ENCODE data around the gene GRIA1. TPM values are rescaled to one million over a fixed set of nuclear protein-coding genes. Genes with fewer than 3 reads are reported as not detected.

GRIA1 gene
- total and polyA plus RNA-seq, 8 donors: 0.04 to 0.22 (median 0.05) TPM; not detected in 3

DNA sequence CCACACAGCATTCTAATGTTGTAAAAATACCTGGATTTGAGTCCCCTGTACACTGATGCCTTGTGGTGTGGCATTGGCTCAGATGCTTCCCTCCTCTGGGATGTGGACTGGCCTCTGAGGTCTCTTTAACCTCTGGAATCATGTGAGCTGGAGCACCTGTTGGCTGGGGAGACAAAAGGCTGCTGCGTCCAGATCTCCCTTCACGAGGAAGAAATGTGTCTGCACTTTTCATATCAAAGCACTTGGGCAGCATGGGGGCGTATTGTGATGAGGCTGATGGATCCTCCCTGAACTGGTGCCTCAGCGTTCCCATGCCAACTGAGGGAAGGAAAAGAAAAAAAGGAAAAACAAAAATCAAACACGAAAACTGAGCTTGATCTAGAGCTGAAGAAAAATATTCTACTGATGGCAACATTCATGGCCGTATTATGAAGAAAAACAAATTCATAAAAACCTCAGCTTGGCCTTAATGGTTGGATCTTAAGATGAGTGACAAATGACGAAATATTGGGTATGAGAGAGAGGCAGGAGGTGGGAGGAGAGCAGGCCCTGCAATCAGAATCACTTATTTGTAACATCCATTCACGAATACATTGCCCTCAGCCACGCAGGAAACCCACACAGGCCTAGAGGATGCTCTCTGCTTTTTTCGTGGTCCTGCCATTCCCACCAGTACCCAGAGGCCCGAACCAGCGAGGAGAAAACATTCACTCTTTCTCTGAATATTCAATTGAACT is 26.2 kb downstream of the GRIA1 start:
- TF ChIP-seq, protein P1, sequence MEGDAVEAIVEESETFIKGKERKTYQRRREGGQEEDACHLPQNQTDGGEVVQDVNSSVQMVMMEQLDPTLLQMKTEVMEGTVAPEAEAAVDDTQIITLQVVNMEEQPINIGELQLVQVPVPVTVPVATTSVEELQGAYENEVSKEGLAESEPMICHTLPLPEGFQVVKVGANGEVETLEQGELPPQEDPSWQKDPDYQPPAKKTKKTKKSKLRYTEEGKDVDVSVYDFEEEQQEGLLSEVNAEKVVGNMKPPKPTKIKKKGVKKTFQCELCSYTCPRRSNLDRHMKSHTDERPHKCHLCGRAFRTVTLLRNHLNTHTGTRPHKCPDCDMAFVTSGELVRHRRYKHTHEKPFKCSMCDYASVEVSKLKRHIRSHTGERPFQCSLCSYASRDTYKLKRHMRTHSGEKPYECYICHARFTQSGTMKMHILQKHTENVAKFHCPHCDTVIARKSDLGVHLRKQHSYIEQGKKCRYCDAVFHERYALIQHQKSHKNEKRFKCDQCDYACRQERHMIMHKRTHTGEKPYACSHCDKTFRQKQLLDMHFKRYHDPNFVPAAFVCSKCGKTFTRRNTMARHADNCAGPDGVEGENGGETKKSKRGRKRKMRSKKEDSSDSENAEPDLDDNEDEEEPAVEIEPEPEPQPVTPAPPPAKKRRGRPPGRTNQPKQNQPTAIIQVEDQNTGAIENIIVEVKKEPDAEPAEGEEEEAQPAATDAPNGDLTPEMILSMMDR (IDR thresholded peaks at IDR 0.05): no peak
- Histone ChIP-seq H3K27me3 (no peaks in the 10 kb centered on the region), H3K4me3 (no peak overlapping the region), H3K36me3 (no peaks in the 10 kb centered on the region), H3K9me3 (no peaks in the 10 kb centered on the region), H3K4me1 (no peaks in the 10 kb centered on the region), H3K27ac (no peak overlapping the region)
- DNase-seq (no peak), ATAC-seq (no peak), FAIRE-seq (no peak)
- intact Hi-C loops (cut with DNase I): no loop called here
- 47 to 50% methylated on average over 12 of the region's 12 CpGs for WGBS, 2 donors

DNA sequence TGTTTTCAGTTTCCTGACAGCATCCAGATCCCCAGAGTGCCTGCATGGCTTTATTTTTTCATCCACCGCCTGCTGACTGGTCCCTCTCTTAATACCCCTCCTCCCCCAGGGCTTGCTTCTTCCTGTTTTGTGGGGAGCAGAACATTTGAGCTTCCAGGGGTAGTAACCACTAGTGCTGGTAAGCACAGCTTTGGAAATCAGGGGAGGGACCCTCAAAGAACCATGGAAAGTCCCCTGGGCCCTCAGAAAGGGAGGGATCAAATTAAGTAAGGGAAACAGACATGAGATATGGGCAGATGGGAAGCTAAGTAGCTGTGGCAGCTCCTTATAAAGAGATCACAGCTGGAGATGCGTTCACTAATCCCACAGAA is 26.8 kb downstream of the GRIA1 start:
- TF ChIP-seq, protein P1 (IDR thresholded peaks at IDR 0.05): no peak
- intact Hi-C loops (cut with DNase I): no loop called here
- whole genome bisulfite sequencing, 2 donors: 76% methylated on average over 2 of the region's 2 CpGs

DNA sequence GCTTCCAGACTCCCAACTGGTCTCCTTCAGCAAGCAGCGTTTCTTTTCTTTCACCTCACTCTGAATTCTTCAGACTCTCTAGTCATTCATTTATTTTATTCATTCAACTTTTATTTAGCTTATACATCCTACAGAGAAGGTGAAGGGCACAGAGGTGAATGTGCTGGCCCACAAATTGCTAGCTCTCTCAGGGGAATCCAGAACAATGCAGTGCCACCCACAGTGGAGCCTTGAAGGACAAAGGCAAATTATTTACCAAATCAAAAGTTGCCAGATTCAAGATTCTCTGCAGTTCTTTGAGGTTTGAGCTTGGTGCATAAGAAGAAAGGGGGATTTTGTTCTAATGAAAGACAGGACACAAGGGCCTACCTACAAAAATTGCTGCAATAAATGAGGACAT is 29.7 kb downstream of the GRIA1 start:
- intact Hi-C loops (cut with DNase I): no loop called here
- ATAC-seq (no peak), DNase-seq (no peak), FAIRE-seq (no peak)
- H3K4me1 ChIP-seq: no peaks in the 10 kb centered on the region
- H3K4me3 ChIP-seq: no peak overlapping the region
- 64 to 77% methylated on average over 1 of the region's 1 CpG for WGBS, 2 donors
- no peaks in the 10 kb centered on the region for H3K9me3 ChIP-seq
- no peaks in the 10 kb centered on the region for H3K36me3 ChIP-seq
- no peak overlapping the region for H3K27ac ChIP-seq
- no peaks in the 10 kb centered on the region for H3K27me3 ChIP-seq
- TF ChIP-seq, protein P1 (IDR thresholded peaks at IDR 0.05): no peak

More for the DNA sequence above, 26.8 kb downstream of the GRIA1 start:
- H3K27me3 ChIP-seq: no peaks in the 10 kb centered on the region
- FAIRE-seq (no peak), ATAC-seq (no peak), DNase-seq (no peak)
- no peaks in the 10 kb centered on the region for H3K4me1 ChIP-seq
- H3K36me3 ChIP-seq: no peaks in the 10 kb centered on the region
- no peak overlapping the region for H3K27ac ChIP-seq
- H3K9me3 ChIP-seq: no peaks in the 10 kb centered on the region
- H3K4me3 ChIP-seq: no peak overlapping the region

DNA sequence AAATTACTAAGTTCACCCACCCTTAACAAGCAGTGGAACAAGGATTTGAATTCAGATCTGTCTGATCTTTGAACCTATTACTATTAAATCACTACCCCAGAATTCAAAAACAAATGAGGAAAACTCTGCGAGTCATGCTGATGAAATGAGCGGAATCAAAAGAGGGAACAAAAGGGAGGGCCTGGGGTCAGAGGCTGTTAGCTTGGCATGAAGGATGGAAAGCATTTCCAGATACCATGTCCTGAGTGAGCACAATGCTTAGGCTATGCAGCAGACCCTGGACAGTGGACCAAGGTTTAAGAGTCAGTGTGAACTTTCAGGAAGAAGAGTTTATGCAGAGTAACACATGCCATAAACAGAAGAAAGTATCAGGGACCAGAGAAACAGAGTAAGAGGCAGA is 30.5 kb downstream of the GRIA1 start:
- 86 to 90% methylated on average over 2 of the region's 2 CpGs for WGBS, 2 donors
- Histone ChIP-seq H3K27ac (no peak overlapping the region), H3K36me3 (no peaks in the 10 kb centered on the region), H3K27me3 (no peaks in the 10 kb centered on the region), H3K4me1 (no peaks in the 10 kb centered on the region), H3K4me3 (no peak overlapping the region), H3K9me3 (no peaks in the 10 kb centered on the region)
- ATAC-seq (no peak), DNase-seq (no peak), FAIRE-seq (no peak)
- intact Hi-C loops (cut with DNase I): no loop called here
- TF ChIP-seq, protein P1 (IDR thresholded peaks at IDR 0.05): no peak

DNA sequence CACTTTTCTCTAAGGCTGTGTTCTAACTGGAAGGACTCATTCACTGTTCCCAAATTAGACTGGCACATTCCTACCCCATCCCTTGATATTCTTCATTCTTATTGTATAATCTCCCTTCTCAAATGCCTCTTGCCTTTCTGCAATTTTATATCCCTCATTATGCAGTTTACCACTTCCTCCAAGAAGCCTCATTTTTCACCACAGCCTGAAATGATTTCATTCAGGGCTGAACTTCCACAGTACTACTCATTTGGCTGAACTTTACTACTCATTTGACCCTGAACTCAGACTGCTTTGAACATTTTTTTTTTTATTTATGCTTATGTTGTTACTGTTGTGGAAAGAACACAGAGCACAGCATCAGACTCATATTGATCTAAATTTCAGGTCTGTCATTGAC is 32.7 kb downstream of the GRIA1 start:
- ATAC-seq: no peak
- FAIRE-seq: no peak
- no peak overlapping the region for H3K27ac ChIP-seq
- DNase-seq: no peak
- H3K4me3 ChIP-seq: no peak overlapping the region
- H3K36me3 ChIP-seq: no peaks in the 10 kb centered on the region
- H3K4me1 ChIP-seq: no peaks in the 10 kb centered on the region
- TF ChIP-seq, protein P1 (IDR thresholded peaks at IDR 0.05): no peak
- intact Hi-C loops (cut with DNase I): no loop called here
- no peaks in the 10 kb centered on the region for H3K9me3 ChIP-seq
- H3K27me3 ChIP-seq: no peaks in the 10 kb centered on the region
